Gastrocnemius medialis (tissue), 4 donors: ENCODE results near the gene ZNF79. TPM values are rescaled to one million over a fixed set of nuclear protein-coding genes. Genes with fewer than 3 reads are reported as not detected.
A peak's percentile ranks its signal among the peaks of the same experiment; 100 is the strongest.

Experiments
- ATAC-seq, 2 donors: fragments of 150-250 bp; one replicate each; pipeline ENCODE4 v1.9.1; 2016
- DNase-seq, 2 donors: peaks; one replicate each; pipeline ENCODE4 v3.0.0-alpha.2; 2019
- H3K27ac ChIP-seq, 4 donors: fragments of 200-600 bp; sonication (generic); 1 replicate in 1 of 4; 2 replicates in 3 of 4; pipeline ENCODE4 v1.5.1; 2016 to 2018; ENCODE audit warnings: mild to moderate bottlenecking in 2 of 4, moderate library complexity in 1 of 4
- H3K27me3 ChIP-seq, 3 donors: fragments of 200-600 bp; sonication (generic) in 2 of 3; 1 replicate in 1 of 3; 2 replicates in 2 of 3; pipeline versions ENCODE4 v1.5.1 to v1.6.0; 2016 to 2019; ENCODE audit warnings: mild to moderate bottlenecking in 1 of 3, moderate library complexity in 1 of 3
- H3K36me3 ChIP-seq, 2 donors: fragments of 200-600 bp; sonication (generic) in 1 of 2; one replicate each; pipeline ENCODE4 v1.5.1; 2017 to 2018
- H3K4me1 ChIP-seq, 2 donors: fragments of 200-600 bp; sonication (generic) in 1 of 2; one replicate each; pipeline ENCODE4 v1.5.1; 2016 to 2017; ENCODE audit warnings: mild to moderate bottlenecking in 2 of 2
- H3K4me3 ChIP-seq, 4 donors: fragments of 200-600 bp; sonication (generic) in 3 of 4; 1 replicate in 1 of 4; 2 replicates in 3 of 4; pipeline ENCODE4 v1.5.1; 2016 to 2019; ENCODE audit warnings: mild to moderate bottlenecking in 2 of 4
- H3K9me3 ChIP-seq, 3 donors: fragments of 200-600 bp; sonication (generic) in 2 of 3; 1 replicate in 1 of 3; 2 replicates in 2 of 3; pipeline ENCODE4 v1.5.1; 2016 to 2019
- CTCF ChIP-seq, 5 experiments: fragments of 450-650 bp in 3 of 5; fragments of 200-600 bp in 2 of 5; sonication (generic) in 2 of 5; IDR thresholded peaks in 4 of 5; conservative IDR thresholded peaks in 1 of 5; 1 replicate in 4 of 5; 2 replicates in 1 of 5; pipeline ENCODE4 v1.5.1; 2016 to 2019; ENCODE audit warnings: antibody characterized with exemption in 5 of 5, mild to moderate bottlenecking in 3 of 5, moderate library complexity in 3 of 5
- POLR2A ChIP-seq, 2 donors: fragments of 450-650 bp; IDR thresholded peaks; one replicate each; pipeline ENCODE4 v1.6.1; 2017; ENCODE audit warnings: antibody characterized with exemption in 2 of 2, mild to moderate bottlenecking in 2 of 2, moderate library complexity in 2 of 2
- in situ Hi-C, 4 donors: fragments of 200-750 bp; cut with MboI; loops; one replicate each; pipeline versions ENCODE4 v1.15.0 to v1.8.0; 2017; ENCODE audit warnings: low sequenced_read_pairs in 4 of 4
- intact Hi-C: fragments of 100-400 bp; cut with DNase I; formaldehyde crosslinking; loops from one replicate; pipeline ENCODE4 v1.15.1; 2023; ENCODE audit warnings: low total_unique reads
- total RNA-seq, 4 donors: library from RNA; depleted of rRNA; stranded (reverse); fragments of >200 nt; gene quantifications; one replicate each; pipeline versions ENCODE4 v1.1.0 to v1.2.3, GENCODE V29; 2016

The ZNF79 gene
- total RNA-seq, 4 donors from 2014 or later, result 3.9 to 9.3 (median 6.4) TPM

GRCh38 chr9:127384901-127385300 lies 39.3 kb upstream of the ZNF79 start:
- in situ Hi-C loops (loop anchor here in 1 of 4 donors (25.0 kb wide), 1 partner anchor 448 kb away; no protein-coding TSS in a partner anchor), intact Hi-C loops (no loop called here)

DNA sequence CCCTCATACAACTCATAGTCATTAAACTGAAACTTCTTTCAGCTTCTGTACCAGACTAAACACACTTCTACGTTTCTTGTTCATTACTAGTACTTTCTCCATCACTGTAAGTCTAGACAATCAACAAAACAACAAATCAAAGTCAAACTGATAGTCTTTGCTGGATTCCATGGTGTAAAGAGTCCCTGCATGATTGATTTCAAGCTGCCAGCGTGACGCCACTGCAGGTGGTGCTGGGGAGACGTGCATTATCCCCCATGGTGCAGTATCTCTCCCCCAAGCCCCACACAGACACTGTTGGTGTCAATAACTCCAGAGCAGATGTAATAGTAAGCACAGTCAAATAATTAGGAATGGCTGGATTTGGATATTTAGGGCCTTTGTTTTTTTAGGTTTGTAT lies 37.9 kb upstream of the ZNF79 start:
- Histone ChIP-seq H3K27ac (no peak overlapping the region), H3K27me3 (no peaks in the 10 kb centered on the region), H3K4me1 (no peaks in the 10 kb centered on the region), H3K9me3 (no peaks in the 10 kb centered on the region), H3K36me3 (no peaks in the 10 kb centered on the region), H3K4me3 (no peak overlapping the region)
- DNase-seq, result no peak
- intact Hi-C loops, result no loop called here
- in situ Hi-C loops, result loop anchor here in 1 of 4 donors (25.0 kb wide), 1 partner anchor 449 kb away; no protein-coding TSS in a partner anchor
- TF ChIP-seq POLR2A (IDR thresholded peaks at IDR 0.05) (no peak), CTCF (IDR thresholded peaks at IDR 0.05 in 4 of 5, conservative IDR thresholded peaks at IDR 0.05 in 1 of 5) (no peak)
- ATAC-seq, result no peak

More at GRCh38 chr9:127384901-127385300, 39.3 kb upstream of the ZNF79 start:
- H3K36me3 ChIP-seq, result no peaks in the 10 kb centered on the region
- H3K9me3 ChIP-seq, result no peaks in the 10 kb centered on the region
- H3K4me3 ChIP-seq, result no peak overlapping the region
- no peak for TF ChIP-seq CTCF (IDR thresholded peaks at IDR 0.05 in 4 of 5, conservative IDR thresholded peaks at IDR 0.05 in 1 of 5)
- TF ChIP-seq POLR2A (IDR thresholded peaks at IDR 0.05), result no peak
- H3K4me1 ChIP-seq, result no peaks in the 10 kb centered on the region
- H3K27me3 ChIP-seq, result no peaks in the 10 kb centered on the region
- ATAC-seq, result no peak
- no peak for DNase-seq
- H3K27ac ChIP-seq, result no peak overlapping the region

DNA sequence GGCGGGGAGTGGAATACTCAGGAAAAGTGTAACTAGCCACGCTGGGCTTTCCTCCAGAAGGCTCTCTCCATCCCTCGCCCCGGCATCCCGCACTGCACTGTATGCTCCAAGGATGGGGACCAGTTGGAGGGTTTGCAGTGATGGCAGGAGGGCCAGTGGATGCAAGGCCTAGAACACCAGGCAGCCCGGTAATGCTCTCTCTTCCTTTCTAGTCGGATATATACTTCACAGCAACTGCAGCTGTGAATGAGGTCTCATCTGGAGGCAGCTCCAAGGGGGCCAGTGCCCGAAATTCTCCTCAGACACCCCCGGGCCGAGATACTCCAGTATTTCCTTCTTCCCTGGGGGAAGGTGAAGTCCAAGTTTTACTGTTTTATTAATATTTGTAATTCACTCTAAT lies 37.2 kb upstream of the ZNF79 start:
- no peaks in the 10 kb centered on the region for H3K9me3 ChIP-seq
- intact Hi-C loops (no loop called here), in situ Hi-C loops (loop anchor here in 1 of 4 donors (25.0 kb wide), 1 partner anchor 450 kb away; no protein-coding TSS in a partner anchor)
- H3K4me1 ChIP-seq, result no peaks in the 10 kb centered on the region
- H3K4me3 ChIP-seq, result no peak overlapping the region
- H3K27ac ChIP-seq, result no peak overlapping the region
- DNase-seq, result no peak
- H3K36me3 ChIP-seq, result no peaks in the 10 kb centered on the region
- H3K27me3 ChIP-seq, result no peaks in the 10 kb centered on the region
- TF ChIP-seq CTCF (IDR thresholded peaks at IDR 0.05 in 4 of 5, conservative IDR thresholded peaks at IDR 0.05 in 1 of 5), result no peak
- no peak for TF ChIP-seq POLR2A (IDR thresholded peaks at IDR 0.05)
- ATAC-seq, result no peak

DNA sequence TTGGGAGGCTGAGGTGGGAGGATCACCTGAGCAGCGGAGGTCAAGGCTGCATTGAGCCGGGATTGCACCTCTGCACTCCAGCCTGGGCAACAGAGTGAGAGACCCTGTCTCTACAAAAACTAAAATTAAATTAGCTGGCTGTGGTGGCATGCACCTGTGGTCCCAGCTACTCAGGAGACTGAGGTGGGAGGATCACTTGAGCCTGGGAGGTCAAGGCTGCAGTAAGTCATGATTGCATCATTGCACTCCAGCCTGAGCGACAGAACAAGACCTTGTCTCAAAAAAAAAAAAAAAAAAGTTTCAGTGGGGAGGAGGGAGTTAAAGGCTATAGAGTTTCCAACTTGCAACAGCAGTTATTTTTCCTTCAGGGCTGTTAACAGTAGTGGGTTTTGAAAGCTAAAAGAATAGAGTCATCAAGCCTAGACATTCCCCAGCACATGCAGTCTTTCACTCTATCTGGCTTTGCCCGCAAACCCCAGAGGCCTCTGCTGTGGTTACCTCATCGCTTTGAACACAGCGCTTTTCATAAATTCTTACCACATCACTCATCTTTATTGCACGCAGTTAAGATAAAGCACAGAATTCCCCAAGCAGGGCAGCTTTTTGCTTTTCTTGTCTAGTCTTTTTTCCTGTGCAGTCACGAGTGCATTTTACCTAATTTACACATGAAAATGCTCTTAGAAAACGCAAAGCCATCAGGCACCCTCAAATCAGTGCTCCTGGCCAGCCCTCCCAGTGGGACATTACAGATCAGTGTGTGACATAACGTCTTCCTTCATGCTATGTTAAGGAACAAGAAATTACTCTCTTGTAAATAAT lies 35.9 kb upstream of the ZNF79 start:
- Histone ChIP-seq H3K4me3 (no peak overlapping the region), H3K27me3 (no peaks in the 10 kb centered on the region), H3K4me1 (no peaks in the 10 kb centered on the region), H3K36me3 (no peaks in the 10 kb centered on the region), H3K9me3 (no peaks in the 10 kb centered on the region), H3K27ac (no peak overlapping the region)
- in situ Hi-C loops, result loop anchor here in 1 of 4 donors (25.0 kb wide), 1 partner anchor 451 kb away; no protein-coding TSS in a partner anchor
- intact Hi-C loops, result no loop called here
- peak in 1 of 2 donors; percentile 32 for DNase-seq
- TF ChIP-seq POLR2A (IDR thresholded peaks at IDR 0.05) (no peak), CTCF (IDR thresholded peaks at IDR 0.05 in 4 of 5, conservative IDR thresholded peaks at IDR 0.05 in 1 of 5) (no peak)
- peak; percentile 41 to 65 for ATAC-seq
